GM12878 (cell line): ENCODE data around the gene SHISA4. TPM values are rescaled to one million over a fixed set of nuclear protein-coding genes. Genes with fewer than 3 reads are reported as not detected.

Source experiments
- ATAC-seq: fragments of 200-7000 bp; cut with Tn5 transposase; 3 replicates; pipeline ENCODE4 v1.9.1; 2020; ENCODE audit warnings: mild to moderate bottlenecking, moderate library complexity
- BruUV-seq: library from RNA; stranded (reverse); fragments of 400-500 nt; replicated peaks from 2 replicates; lab custom pipeline; 2021; lab: Mats Ljungman, UMichigan
- CTCF ChIA-PET: fragments of 300-600 bp; sonication (Branson Sonifier 250); formaldehyde crosslinking; extraction: SDS; loops from one replicate; lab custom pipeline; 2021; ENCODE audit warnings: inconsistent platforms; lab: Yijun Ruan, JAX
- POLR2A ChIA-PET: fragments of 350-600 bp; formaldehyde crosslinking; extraction: SDS; loops from one replicate; lab custom pipeline; 2021; ENCODE audit warnings: inconsistent platforms; lab: Charles Lee
- RAD21 ChIA-PET: fragments of 300-600 bp; sonication (Branson Sonifier 250); formaldehyde crosslinking; loops from one replicate; lab custom pipeline; 2023; ENCODE audit warnings: antibody characterized with exemption; ENCODE audit not compliant: unreplicated experiment; lab: Charles Lee
- SMC1A ChIA-PET: fragments of 300-600 bp; sonication (Branson Sonifier 250); formaldehyde crosslinking; loops from one replicate; lab custom pipeline; 2023; ENCODE audit not compliant: unreplicated experiment, uncharacterized antibody; lab: Charles Lee
- DNase-seq: peaks from one replicate; pipeline ENCODE4 v3.0.0-alpha.2; 2011; ENCODE audit warnings: low read depth, low spot score
- FAIRE-seq: peaks from 3 replicates; lab custom pipeline; 2011; peaks lifted over from hg19 to GRCh38; lab: Jason Lieb, UNC
- H2AFZ ChIP-seq: 2 replicates; pipeline ENCODE4 v1.6.0; 2011; ENCODE audit warnings: low read depth, low read length, control low read depth; ENCODE audit not compliant: control insufficient read depth
- H3K27ac ChIP-seq: 2 replicates; pipeline ENCODE4 v1.5.1; 2011; ENCODE audit warnings: control low read depth; ENCODE audit not compliant: control insufficient read depth, insufficient read depth
- H3K27me3 ChIP-seq, 2 experiments: replicated peaks in 1 of 2; 2 replicates each; pipeline versions ENCODE4 v1.6.0 to v1.6.1; 2011; ENCODE audit warnings: low read length in 1 of 2; ENCODE audit not compliant: control insufficient read depth in 2 of 2, insufficient read depth in 2 of 2
- H3K36me3 ChIP-seq, 2 experiments: 2 replicates each; pipeline ENCODE4 v1.5.1; 2011; ENCODE audit warnings: low read length in 1 of 2; ENCODE audit not compliant: control insufficient read depth in 2 of 2, insufficient read depth in 2 of 2
- H3K4me1 ChIP-seq: 2 replicates; pipeline ENCODE4 v1.6.1; 2011; ENCODE audit warnings: mild to moderate bottlenecking, low read length, moderate library complexity, mixed read lengths; ENCODE audit not compliant: control insufficient read depth, insufficient read depth
- H3K4me2 ChIP-seq: 2 replicates; pipeline ENCODE4 v1.6.0; 2011; ENCODE audit warnings: control low read depth; ENCODE audit not compliant: control insufficient read depth, insufficient read depth
- H3K4me3 ChIP-seq: fragments of 200-600 bp; sonication (generic); 2 replicates; pipeline ENCODE4 v1.5.1; 2016
- H3K79me2 ChIP-seq: 2 replicates; pipeline ENCODE4 v1.6.0; 2011; ENCODE audit warnings: low read length; ENCODE audit not compliant: control insufficient read depth, insufficient read depth
- H3K9ac ChIP-seq: 2 replicates; pipeline ENCODE4 v1.8.0; 2011; ENCODE audit warnings: low read length, control low read depth, mixed read lengths; ENCODE audit not compliant: control insufficient read depth, insufficient read depth
- H3K9me3 ChIP-seq: replicated peaks from 3 replicates; pipeline ENCODE4 v1.5.1; 2011; ENCODE audit warnings: mild to moderate bottlenecking, low read length; ENCODE audit not compliant: control insufficient read depth, insufficient read depth
- H4K20me1 ChIP-seq: 2 replicates; pipeline ENCODE4 v1.6.0; 2011; ENCODE audit not compliant: control insufficient read depth, insufficient read depth
- CEBPB ChIP-seq, 2 experiments: fragments of 150-350 bp in 1 of 2; IDR thresholded peaks; 2 replicates each; pipeline ENCODE4 v1.6.1; 2012 to 2014; ENCODE audit warnings: low read depth in 2 of 2, low read length in 2 of 2, borderline replicate concordance in 1 of 2, inconsistent platforms in 1 of 2
- DPF2 ChIP-seq: fragments of 450-650 bp; IDR thresholded peaks from 2 replicates; pipeline ENCODE4 v1.6.1; 2017; ENCODE audit warnings: mild to moderate bottlenecking
- FOS ChIP-seq: IDR thresholded peaks from 3 replicates; pipeline ENCODE4 v1.6.1; 2011; ENCODE audit warnings: borderline replicate concordance; ENCODE audit not compliant: insufficient read length; ENCODE audit errors: extremely low read depth
- MTA2 ChIP-seq: fragments of 450-650 bp; IDR thresholded peaks from 2 replicates; pipeline ENCODE4 v1.6.1; 2016; ENCODE audit warnings: low read depth, mild to moderate bottlenecking, moderate library complexity
- NRF1 ChIP-seq: conservative IDR thresholded peaks from 2 replicates; pipeline ENCODE4 v1.6.1; 2011; ENCODE audit warnings: mild to moderate bottlenecking, low read depth, low read length, improper control_type of control experiment
- PAX5 ChIP-seq: IDR thresholded peaks from 2 replicates; pipeline ENCODE4 v1.6.1; 2011; ENCODE audit warnings: low read depth, low read length, borderline replicate concordance
- PAX8 ChIP-seq: fragments of 450-650 bp; IDR thresholded peaks from 2 replicates; pipeline ENCODE4 v1.6.1; 2017; ENCODE audit warnings: mild to moderate bottlenecking, moderate library complexity
- POU2F2 ChIP-seq: IDR thresholded peaks from 3 replicates; pipeline ENCODE4 v1.6.1; 2011; ENCODE audit warnings: low read depth, mild to moderate bottlenecking, low read length, borderline replicate concordance
- RFX5 ChIP-seq: IDR thresholded peaks from 2 replicates; pipeline ENCODE4 v1.6.1; 2011; ENCODE audit warnings: low read depth, low read length, improper control_type of control experiment
- RUNX3 ChIP-seq: IDR thresholded peaks from 2 replicates; pipeline ENCODE4 v1.6.1; 2012; ENCODE audit warnings: low read length, inconsistent platforms
- SP1 ChIP-seq: IDR thresholded peaks from one replicate; pipeline ENCODE4 v1.6.1; 2011; ENCODE audit warnings: low read depth, low read length
- TCF7 ChIP-seq: IDR thresholded peaks from 2 replicates; pipeline ENCODE4 v1.6.1; 2014; ENCODE audit warnings: antibody characterized with exemption, borderline replicate concordance
- ZNF384 ChIP-seq: IDR thresholded peaks from 2 replicates; pipeline ENCODE4 v1.6.1; 2012; ENCODE audit warnings: low read depth, mild to moderate bottlenecking, low read length, improper control_type of control experiment, borderline replicate concordance
- WGBS: methylation state at CpG from one replicate; pipeline ENCODE4 v1.1.6; 2016; ENCODE audit warnings: low lambda C conversion rate; ENCODE audit not compliant: insufficient replicate concordance, insufficient coverage; ENCODE audit errors: missing lambda C conversion rate; 5-methylcytosine and 5-hydroxymethylcytosine counted together
- in situ Hi-C: fragments of 300-500 bp; cut with MboI; formaldehyde crosslinking; loops from 9 replicates; pipeline ENCODE4 v1.14.3; 2018; ENCODE audit warnings: mixed read lengths
- intact Hi-C: fragments of 100-400 bp; cut with micrococcal nuclease; formaldehyde crosslinking; loops from one replicate; pipeline ENCODE4 v1.14.2; 2022; ENCODE audit not compliant: unreplicated experiment
- polyA plus RNA-seq, 11 experiments: library from polyadenylated mRNA; depleted of rRNA in 4 of 11; unstranded in 6 of 11; stranded (reverse) in 5 of 11; fragments of >200 nt; fragmentation: Nextera tagmentation in 4 of 11; fragmentation: Illumina TruSeq in 1 of 11; extraction: Ambion mirVana in 4 of 11; extraction: Trizol in 1 of 11; gene quantifications; 1 replicate in 1 of 11; 2 replicates in 10 of 11; pipeline versions ENCODE4 v1.2.1 to v1.2.3, GENCODE V29; 2011 to 2016; ENCODE audit warnings: inconsistent platforms in 2 of 11, missing spikeins in 2 of 11, low read depth in 1 of 11
- total RNA-seq, 4 experiments: library from RNA; depleted of rRNA in 3 of 4; stranded (reverse); fragments of >200 nt in 3 of 4; fragmentation: Illumina TruSeq in 1 of 4; extraction: Trizol in 1 of 4; gene quantifications; 2 replicates each; pipeline versions ENCODE4 v1.2.1 to v1.2.3, GENCODE V29; 2013 to 2021
- TF ChIP-seq, protein P1 (sequence below): fragments of 150-350 bp; IDR thresholded peaks from 2 replicates; pipeline ENCODE4 v1.6.1; 2014; ENCODE audit warnings: mild to moderate bottlenecking, low read depth, low read length
- TF ChIP-seq, protein P2 (sequence below): fragments of 450-650 bp; IDR thresholded peaks from 2 replicates; pipeline ENCODE4 v1.6.1; 2017; ENCODE audit warnings: mild to moderate bottlenecking, low read depth, inconsistent platforms; ENCODE audit not compliant: poor library complexity, severe bottlenecking
- TF ChIP-seq, protein P3 (sequence below): IDR thresholded peaks from 2 replicates; pipeline ENCODE4 v1.6.1; 2012; ENCODE audit warnings: low read depth, low read length, improper control_type of control experiment

Gene SHISA4
- total and polyA plus RNA-seq, 10 of the 15 experiments (the other 5 are each of a cell fraction or from before 2014, with no cell fraction given) = 0.07 TPM; not detected in 8

DNA sequence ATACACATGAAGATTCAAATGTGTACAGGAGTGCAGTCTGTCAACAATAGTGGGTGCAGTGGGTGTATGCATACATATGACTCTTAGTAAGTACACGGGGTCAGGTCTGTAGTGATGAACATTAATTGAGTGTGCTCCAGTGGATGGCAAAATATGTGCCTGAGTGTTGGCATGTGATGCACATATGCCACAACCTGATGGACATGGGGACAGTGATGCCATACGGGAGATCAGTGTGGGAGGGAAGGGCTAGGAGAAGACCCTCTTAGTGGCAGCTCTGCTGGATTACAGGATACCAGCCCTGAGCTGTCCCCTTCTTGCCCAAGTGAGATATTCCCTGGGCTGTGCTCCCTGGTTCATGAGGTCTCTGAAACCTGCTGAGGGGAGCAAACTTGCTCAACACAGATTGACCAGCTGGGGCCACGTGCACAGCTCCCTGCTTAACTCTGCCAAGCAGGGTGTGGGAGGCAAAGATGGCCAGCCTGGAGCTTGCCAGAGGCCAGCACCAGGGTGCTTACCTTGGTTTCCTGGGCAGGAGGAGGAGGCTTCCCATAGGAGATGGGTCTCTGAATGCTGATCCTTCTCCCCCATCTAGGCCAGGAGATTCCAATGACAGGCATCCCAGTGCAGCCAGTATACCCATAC lies 2.2 kb downstream of the SHISA4 start (continued):
- no peak for TF ChIP-seq PAX5
- no peak for TF ChIP-seq TCF7
- TF ChIP-seq, all 136 proteins: peak for 0

DNA sequence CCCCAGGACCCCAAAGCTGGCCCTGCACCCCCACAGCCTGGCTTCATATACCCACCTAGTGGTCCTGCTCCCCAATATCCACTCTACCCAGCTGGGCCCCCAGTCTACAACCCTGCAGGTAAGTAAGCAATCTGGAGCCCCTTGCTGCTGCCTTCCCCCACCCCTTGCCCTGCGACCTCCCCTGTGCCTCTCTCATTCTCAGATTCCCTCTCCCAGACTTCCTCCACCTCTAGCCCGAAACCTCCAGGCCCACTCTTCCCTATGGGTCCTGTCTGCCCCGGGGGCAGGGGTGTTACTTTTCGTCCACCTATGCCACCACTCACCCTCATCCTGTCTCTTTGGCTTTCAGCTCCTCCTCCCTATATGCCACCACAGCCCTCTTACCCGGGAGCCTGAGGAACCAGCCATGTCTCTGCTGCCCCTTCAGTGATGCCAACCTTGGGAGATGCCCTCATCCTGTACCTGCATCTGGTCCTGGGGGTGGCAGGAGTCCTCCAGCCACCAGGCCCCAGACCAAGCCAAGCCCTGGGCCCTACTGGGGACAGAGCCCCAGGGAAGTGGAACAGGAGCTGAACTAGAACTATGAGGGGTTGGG lies 2.9 kb downstream of the SHISA4 start:
- intact Hi-C loops = no loop called here
- ChIA-PET RAD21 (no interaction called here), SMC1A (no interaction called here), POLR2A (no interaction called here), CTCF (interaction anchor here (1.0 to 10.2 kb wide), 5 partner anchors 9 to 244 kb away, joined by 3 to 233 read pairs (median 6); no protein-coding TSS in a partner anchor)
- ATAC-seq (no peak), DNase-seq (no peak), FAIRE-seq (no peak)
- no peaks in the 10 kb centered on the region; a peak in 1 of 4 replicates for H3K36me3 ChIP-seq
- H3K27ac ChIP-seq = no peak overlapping the region
- H2AFZ ChIP-seq = no peak overlapping the region
- no peaks in the 10 kb centered on the region for H4K20me1 ChIP-seq
- no TSS peak for BruUV-seq
- 1% methylated on average over 5 of the region's 5 CpGs for WGBS
- no peak overlapping the region for H3K4me2 ChIP-seq
- H3K9ac ChIP-seq = no peak overlapping the region
- peaks cover 2 to 12% of the 10 kb centered on the region in 2 experiments; a peak in 3 of 4 replicates for H3K27me3 ChIP-seq
- no peak overlapping the region for H3K4me3 ChIP-seq
- no peak for TF ChIP-seq CEBPB (IDR thresholded peaks at IDR 0.05; ENCODE audit: borderline replicate concordance in 1 of 2, low read depth in 2 of 2, low read length in 2 of 2)
- no peak for TF ChIP-seq POU2F2
- no peak for TF ChIP-seq DPF2
- TF ChIP-seq, protein P1, sequence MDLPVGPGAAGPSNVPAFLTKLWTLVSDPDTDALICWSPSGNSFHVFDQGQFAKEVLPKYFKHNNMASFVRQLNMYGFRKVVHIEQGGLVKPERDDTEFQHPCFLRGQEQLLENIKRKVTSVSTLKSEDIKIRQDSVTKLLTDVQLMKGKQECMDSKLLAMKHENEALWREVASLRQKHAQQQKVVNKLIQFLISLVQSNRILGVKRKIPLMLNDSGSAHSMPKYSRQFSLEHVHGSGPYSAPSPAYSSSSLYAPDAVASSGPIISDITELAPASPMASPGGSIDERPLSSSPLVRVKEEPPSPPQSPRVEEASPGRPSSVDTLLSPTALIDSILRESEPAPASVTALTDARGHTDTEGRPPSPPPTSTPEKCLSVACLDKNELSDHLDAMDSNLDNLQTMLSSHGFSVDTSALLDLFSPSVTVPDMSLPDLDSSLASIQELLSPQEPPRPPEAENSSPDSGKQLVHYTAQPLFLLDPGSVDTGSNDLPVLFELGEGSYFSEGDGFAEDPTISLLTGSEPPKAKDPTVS = no peak
- TF ChIP-seq ZNF384 = no peak
- TF ChIP-seq SP1 = no peak
- TF ChIP-seq, protein P2, sequence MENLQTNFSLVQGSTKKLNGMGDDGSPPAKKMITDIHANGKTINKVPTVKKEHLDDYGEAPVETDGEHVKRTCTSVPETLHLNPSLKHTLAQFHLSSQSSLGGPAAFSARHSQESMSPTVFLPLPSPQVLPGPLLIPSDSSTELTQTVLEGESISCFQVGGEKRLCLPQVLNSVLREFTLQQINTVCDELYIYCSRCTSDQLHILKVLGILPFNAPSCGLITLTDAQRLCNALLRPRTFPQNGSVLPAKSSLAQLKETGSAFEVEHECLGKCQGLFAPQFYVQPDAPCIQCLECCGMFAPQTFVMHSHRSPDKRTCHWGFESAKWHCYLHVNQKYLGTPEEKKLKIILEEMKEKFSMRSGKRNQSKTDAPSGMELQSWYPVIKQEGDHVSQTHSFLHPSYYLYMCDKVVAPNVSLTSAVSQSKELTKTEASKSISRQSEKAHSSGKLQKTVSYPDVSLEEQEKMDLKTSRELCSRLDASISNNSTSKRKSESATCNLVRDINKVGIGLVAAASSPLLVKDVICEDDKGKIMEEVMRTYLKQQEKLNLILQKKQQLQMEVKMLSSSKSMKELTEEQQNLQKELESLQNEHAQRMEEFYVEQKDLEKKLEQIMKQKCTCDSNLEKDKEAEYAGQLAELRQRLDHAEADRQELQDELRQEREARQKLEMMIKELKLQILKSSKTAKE = no peak
- TF ChIP-seq NRF1 = no peak
- TF ChIP-seq MTA2 = no peak
- TF ChIP-seq, protein P3, sequence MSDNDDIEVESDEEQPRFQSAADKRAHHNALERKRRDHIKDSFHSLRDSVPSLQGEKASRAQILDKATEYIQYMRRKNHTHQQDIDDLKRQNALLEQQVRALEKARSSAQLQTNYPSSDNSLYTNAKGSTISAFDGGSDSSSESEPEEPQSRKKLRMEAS = no peak
- TF ChIP-seq RFX5 = no peak
- TF ChIP-seq FOS = no peak
- TF ChIP-seq PAX8 = no peak
- TF ChIP-seq RUNX3 = no peak
- H3K79me2 ChIP-seq = no peaks in the 10 kb centered on the region
- no peaks in the 10 kb centered on the region for H3K9me3 ChIP-seq
- H3K4me1 ChIP-seq = no peaks in the 10 kb centered on the region
- in situ Hi-C loops = loop anchor here (5.0 kb wide), 2 partner anchors 81 to 231 kb away; partner anchors contain the start of gene GPR37L1
